ENCODE measurements around the gene SLC24A3.

SLC24A3 gene

GRCh38 chr20:19251958-19252357, 39.5 kb downstream of the SLC24A3 start:
- no peaks in the 10 kb centered on the region for H3K36me3 ChIP-seq (ENCODE audit: insufficient read depth, low read length)
- H3K4me3 ChIP-seq (ENCODE audit: low read length): no peak overlapping the region
- H3K4me1 ChIP-seq (ENCODE audit: insufficient read depth, low read length): no peaks in the 10 kb centered on the region
- no peaks in the 10 kb centered on the region for H3K9me3 ChIP-seq (ENCODE audit: low read length)
- H2AFZ ChIP-seq (ENCODE audit: low read depth, low read length): no peak overlapping the region
- H3K27me3 ChIP-seq (ENCODE audit: insufficient read depth, low read length): no peaks in the 10 kb centered on the region

- no peaks in the 10 kb centered on the region for H3K36me3 ChIP-seq (ENCODE audit: insufficient read depth, low read length)
- no peak overlapping the region for H2AFZ ChIP-seq (ENCODE audit: low read depth, low read length)
- no peaks in the 10 kb centered on the region for H3K4me1 ChIP-seq (ENCODE audit: insufficient read depth, low read length)
- H3K27me3 ChIP-seq (ENCODE audit: insufficient read depth, low read length): no peaks in the 10 kb centered on the region
- H3K4me3 ChIP-seq (ENCODE audit: low read length): no peak overlapping the region
- no peaks in the 10 kb centered on the region for H3K9me3 ChIP-seq (ENCODE audit: low read length)
These were observed 40.1 kb downstream of the SLC24A3 start for GRCh38 chr20:19252451-19253120.

- Histone ChIP-seq H3K9me3 (ENCODE audit: low read length) (no peaks in the 10 kb centered on the region), H3K36me3 (ENCODE audit: insufficient read depth, low read length) (no peaks in the 10 kb centered on the region)
These were observed 40.9 kb downstream of the SLC24A3 start for GRCh38 chr20:19253316-19253715.

DNA sequence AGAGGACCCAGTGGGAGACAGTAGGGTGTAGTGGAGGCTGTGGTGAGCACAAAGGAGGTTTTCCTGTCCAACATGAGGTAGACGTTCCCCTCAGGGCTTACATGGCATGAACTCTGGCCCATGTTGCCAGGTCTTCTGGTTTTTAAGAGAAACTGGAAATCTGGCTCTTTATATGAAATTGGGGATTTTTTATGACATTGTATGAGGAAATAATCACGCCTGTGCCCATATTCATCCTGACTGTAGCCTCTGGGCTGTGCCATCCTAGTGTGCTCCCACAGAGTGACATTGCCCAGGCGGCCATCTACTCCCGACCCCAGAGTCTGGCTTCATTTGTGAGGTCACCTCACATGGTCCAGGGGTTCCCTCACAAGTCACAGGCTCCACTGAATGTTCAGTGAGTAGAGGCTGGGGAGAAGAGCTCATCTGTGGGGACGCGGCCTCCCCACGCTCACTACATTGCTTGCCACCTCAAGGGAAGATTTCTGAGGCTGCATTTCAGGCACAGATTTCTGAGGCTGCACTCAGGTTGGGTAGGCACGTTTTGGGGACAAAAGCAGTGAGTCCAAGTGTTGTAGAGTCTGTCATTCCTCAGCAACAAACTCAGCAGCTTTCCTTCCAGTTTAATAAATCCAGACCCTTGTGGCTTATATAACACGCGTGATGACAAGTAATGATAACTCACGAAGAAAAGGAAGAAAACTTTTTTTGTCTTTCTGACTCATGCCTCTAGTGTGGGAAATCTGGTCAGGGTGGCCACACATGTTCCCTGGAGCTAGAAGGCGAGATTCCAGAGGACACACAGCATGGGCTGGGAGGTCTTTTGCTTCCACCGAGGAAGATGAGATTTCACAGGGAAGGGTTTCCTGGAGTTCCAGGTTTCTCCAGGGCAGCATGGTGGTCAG, 41.7 kb downstream of the SLC24A3 start:
- no peaks in the 10 kb centered on the region for H3K36me3 ChIP-seq (ENCODE audit: insufficient read depth, low read length)
- H2AFZ ChIP-seq (ENCODE audit: low read depth, low read length): no peak overlapping the region
- no peak overlapping the region for H3K4me3 ChIP-seq (ENCODE audit: low read length)
- no peaks in the 10 kb centered on the region for H3K4me1 ChIP-seq (ENCODE audit: insufficient read depth, low read length)
- no peaks in the 10 kb centered on the region for H3K27me3 ChIP-seq (ENCODE audit: insufficient read depth, low read length)
- no peaks in the 10 kb centered on the region for H3K9me3 ChIP-seq (ENCODE audit: low read length)

More at GRCh38 chr20:19253316-19253715, 40.9 kb downstream of the SLC24A3 start:
- H3K27me3 ChIP-seq (ENCODE audit: insufficient read depth, low read length): no peaks in the 10 kb centered on the region
- H3K4me1 ChIP-seq (ENCODE audit: insufficient read depth, low read length): no peaks in the 10 kb centered on the region
- H2AFZ ChIP-seq (ENCODE audit: low read depth, low read length): no peak overlapping the region
- H3K4me3 ChIP-seq (ENCODE audit: low read length): no peak overlapping the region

GRCh38 chr20:19254956-19255355, 42.5 kb downstream of the SLC24A3 start:
- no peak overlapping the region for H2AFZ ChIP-seq (ENCODE audit: low read depth, low read length)
- H3K4me3 ChIP-seq (ENCODE audit: low read length): no peak overlapping the region
- H3K27me3 ChIP-seq (ENCODE audit: insufficient read depth, low read length): no peaks in the 10 kb centered on the region
- no peaks in the 10 kb centered on the region for H3K9me3 ChIP-seq (ENCODE audit: low read length)
- no peaks in the 10 kb centered on the region for H3K4me1 ChIP-seq (ENCODE audit: insufficient read depth, low read length)
- no peaks in the 10 kb centered on the region for H3K36me3 ChIP-seq (ENCODE audit: insufficient read depth, low read length)

DNA sequence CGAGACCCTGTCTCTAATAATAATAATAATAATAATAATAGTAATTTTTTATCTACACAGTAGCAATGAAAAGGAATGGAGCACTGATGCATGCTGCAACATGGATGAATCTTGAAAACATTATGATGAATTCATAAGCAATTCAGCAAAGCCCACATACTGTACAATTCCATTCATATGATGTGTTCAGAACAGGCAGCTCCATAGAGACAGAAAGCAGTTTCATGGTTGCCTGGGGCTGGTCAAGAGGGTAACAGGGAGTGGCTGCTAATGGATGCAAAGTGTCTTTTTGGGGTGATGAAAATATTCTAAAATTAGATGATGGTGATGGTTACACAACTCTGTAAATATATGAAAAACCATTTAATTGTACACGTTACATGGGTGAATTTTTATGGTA, 43.6 kb downstream of the SLC24A3 start:
- Histone ChIP-seq H3K36me3 (ENCODE audit: insufficient read depth, low read length) (no peaks in the 10 kb centered on the region), H3K9me3 (ENCODE audit: low read length) (no peaks in the 10 kb centered on the region), H2AFZ (ENCODE audit: low read depth, low read length) (no peak overlapping the region), H3K27me3 (ENCODE audit: insufficient read depth, low read length) (no peaks in the 10 kb centered on the region), H3K4me3 (ENCODE audit: low read length) (no peak overlapping the region), H3K4me1 (ENCODE audit: insufficient read depth, low read length) (no peaks in the 10 kb centered on the region)

DNA sequence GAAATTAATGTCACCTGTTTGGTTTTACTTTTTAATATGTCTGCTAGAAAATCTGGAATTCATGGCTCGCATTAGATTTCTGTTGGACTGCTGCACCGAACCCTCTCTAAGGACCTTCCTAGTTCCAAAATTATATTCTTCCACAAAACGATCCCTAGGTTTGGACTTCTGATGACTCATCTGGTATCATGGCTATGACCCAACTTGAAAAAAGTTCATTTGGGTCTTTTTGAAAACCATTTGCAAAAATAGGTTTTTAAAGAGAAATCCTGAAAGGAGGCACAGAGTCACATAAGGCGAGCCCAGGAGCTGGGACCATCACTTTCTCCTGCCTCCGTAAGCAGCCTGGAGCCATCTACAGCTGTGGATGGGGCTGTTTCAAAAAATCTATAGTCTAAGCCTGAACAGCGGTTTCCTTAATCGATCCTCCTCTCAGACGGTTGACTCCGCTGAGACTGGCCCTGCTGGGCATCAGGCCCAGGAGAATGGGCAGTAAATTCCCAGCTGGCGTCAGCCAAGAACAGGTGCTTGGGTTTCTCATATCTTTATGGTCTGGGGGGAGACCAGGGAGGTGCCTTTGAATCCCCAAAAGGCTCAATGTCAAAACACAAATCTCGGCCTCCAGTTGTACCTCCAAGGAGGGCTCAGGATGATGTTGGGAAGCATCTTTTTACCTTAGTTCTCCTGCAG, 44.6 kb downstream of the SLC24A3 start:
- Histone ChIP-seq H3K4me3 (ENCODE audit: low read length) (no peak overlapping the region), H3K4me1 (ENCODE audit: insufficient read depth, low read length) (no peaks in the 10 kb centered on the region), H2AFZ (ENCODE audit: low read depth, low read length) (no peak overlapping the region), H3K36me3 (ENCODE audit: insufficient read depth, low read length) (no peaks in the 10 kb centered on the region), H3K9me3 (ENCODE audit: low read length) (no peaks in the 10 kb centered on the region), H3K27me3 (ENCODE audit: insufficient read depth, low read length) (no peaks in the 10 kb centered on the region)

DNA sequence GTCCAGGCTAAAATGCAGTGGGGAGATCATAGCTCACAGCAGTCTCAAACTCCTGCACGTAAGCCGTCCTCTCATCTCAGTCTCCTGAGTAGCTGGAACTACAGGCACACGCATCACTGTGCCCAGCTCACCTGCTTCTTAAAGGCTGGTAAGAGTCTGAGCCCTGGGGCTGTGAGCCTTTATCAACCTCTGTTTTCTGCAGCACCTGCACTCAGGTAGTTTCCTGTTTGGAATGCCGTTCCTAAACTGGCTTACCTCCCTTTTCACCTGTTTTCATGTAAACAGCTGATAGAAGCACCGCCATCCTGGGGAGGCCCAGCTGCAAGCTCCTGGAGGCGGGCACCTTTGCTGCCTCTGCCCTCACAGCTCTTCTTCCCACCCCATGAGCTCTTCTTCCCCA, 45.4 kb downstream of the SLC24A3 start:
- no peaks in the 10 kb centered on the region for H3K4me1 ChIP-seq (ENCODE audit: insufficient read depth, low read length)
- no peak overlapping the region for H2AFZ ChIP-seq (ENCODE audit: low read depth, low read length)
- H3K27me3 ChIP-seq (ENCODE audit: insufficient read depth, low read length): no peaks in the 10 kb centered on the region

GRCh38 chr20:19259141-19259591, 46.7 kb downstream of the SLC24A3 start:
- Histone ChIP-seq H3K4me1 (ENCODE audit: insufficient read depth, low read length) (no peaks in the 10 kb centered on the region), H3K36me3 (ENCODE audit: insufficient read depth, low read length) (no peaks in the 10 kb centered on the region), H3K4me3 (ENCODE audit: low read length) (no peak overlapping the region)

More for the DNA sequence above, 45.4 kb downstream of the SLC24A3 start:
- Histone ChIP-seq H3K36me3 (ENCODE audit: insufficient read depth, low read length) (no peaks in the 10 kb centered on the region), H3K9me3 (ENCODE audit: low read length) (no peaks in the 10 kb centered on the region), H3K4me3 (ENCODE audit: low read length) (no peak overlapping the region)

DNA sequence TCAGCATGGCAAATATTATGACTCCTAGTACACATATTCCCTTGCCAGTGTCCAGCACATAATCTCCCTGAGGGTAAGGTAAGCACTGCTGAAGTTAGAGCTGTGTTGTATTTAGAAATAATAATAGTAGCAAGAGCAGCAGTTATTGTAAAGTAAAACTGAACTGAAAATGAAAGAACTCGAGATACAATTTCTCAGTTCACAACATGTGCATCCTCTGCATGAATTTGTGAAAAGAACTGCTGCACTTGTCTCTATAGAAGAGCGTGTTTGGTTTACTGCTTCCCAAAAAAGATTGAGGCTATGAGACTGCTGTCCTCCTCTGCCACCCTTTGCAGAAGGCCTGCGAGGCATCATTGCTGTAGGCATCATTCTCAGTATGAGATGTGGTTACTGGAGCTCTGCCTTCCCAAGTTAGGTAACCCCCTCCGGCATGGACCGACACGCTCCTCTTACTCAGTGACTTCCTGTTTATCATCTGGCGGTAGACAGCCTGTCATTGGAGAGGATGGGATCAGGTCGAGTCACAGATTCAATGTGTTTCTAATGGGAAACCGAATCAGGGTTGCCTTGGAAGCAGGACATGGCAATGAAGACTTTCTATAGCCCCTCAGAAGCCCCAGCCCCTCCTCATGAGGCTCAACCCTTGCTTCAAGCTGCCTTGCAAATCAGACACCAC, 48.1 kb downstream of the SLC24A3 start:
- Histone ChIP-seq H3K27me3 (ENCODE audit: insufficient read depth, low read length) (no peaks in the 10 kb centered on the region), H3K4me3 (ENCODE audit: low read length) (no peak overlapping the region), H2AFZ (ENCODE audit: low read depth, low read length) (no peak overlapping the region), H3K9me3 (ENCODE audit: low read length) (no peaks in the 10 kb centered on the region), H3K4me1 (ENCODE audit: insufficient read depth, low read length) (no peaks in the 10 kb centered on the region), H3K36me3 (ENCODE audit: insufficient read depth, low read length) (no peaks in the 10 kb centered on the region)

More at GRCh38 chr20:19259141-19259591, 46.7 kb downstream of the SLC24A3 start:
- Histone ChIP-seq H2AFZ (ENCODE audit: low read depth, low read length) (no peak overlapping the region), H3K9me3 (ENCODE audit: low read length) (no peaks in the 10 kb centered on the region), H3K27me3 (ENCODE audit: insufficient read depth, low read length) (no peaks in the 10 kb centered on the region)

GRCh38 chr20:19264191-19264590, 51.7 kb downstream of the SLC24A3 start:
- no peaks in the 10 kb centered on the region for H3K4me1 ChIP-seq (ENCODE audit: insufficient read depth, low read length)

DNA sequence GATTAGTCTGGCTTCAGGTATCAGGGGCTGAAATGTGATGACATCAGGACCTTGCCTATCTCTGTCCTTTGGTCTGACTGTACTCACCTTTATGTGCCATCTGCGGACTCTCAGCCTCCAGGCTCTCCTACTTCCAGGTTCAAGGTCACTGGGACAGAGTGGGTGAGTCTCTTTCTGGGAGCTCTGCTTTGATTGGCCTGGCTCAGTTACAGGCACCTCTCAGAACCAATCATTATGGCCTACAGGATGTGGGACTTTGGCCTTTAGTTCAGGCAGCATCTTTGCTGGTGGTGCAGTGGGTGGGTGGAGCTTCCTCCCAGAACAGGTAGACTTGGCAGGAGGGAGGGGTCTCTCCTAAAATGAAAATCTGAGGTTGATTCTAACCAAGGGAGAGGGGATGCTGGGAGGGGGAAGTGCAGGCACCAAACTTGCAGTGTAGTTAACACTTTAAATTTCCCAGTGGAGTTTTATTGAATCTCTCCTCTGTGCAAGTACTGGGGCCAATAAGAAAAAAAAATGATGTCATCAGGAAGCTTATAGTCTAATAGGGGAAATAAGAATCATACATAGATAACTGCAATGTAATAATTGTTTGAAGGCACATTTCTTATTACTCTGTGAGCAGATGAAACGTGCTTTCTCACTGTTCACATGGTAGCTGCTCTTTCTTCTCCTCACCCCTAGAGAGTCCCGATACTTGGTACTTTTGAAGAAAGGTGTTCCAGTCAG, 53.4 kb downstream of the SLC24A3 start:
- Histone ChIP-seq H3K27me3 (ENCODE audit: insufficient read depth, low read length) (no peaks in the 10 kb centered on the region), H3K4me1 (ENCODE audit: insufficient read depth, low read length) (no peaks in the 10 kb centered on the region), H3K9me3 (ENCODE audit: low read length) (no peaks in the 10 kb centered on the region), H3K4me3 (ENCODE audit: low read length) (no peak overlapping the region), H3K36me3 (ENCODE audit: insufficient read depth, low read length) (no peaks in the 10 kb centered on the region), H2AFZ (ENCODE audit: low read depth, low read length) (no peak overlapping the region)

More at GRCh38 chr20:19264191-19264590, 51.7 kb downstream of the SLC24A3 start:
- Histone ChIP-seq H3K36me3 (ENCODE audit: insufficient read depth, low read length) (no peaks in the 10 kb centered on the region), H2AFZ (ENCODE audit: low read depth, low read length) (no peak overlapping the region), H3K9me3 (ENCODE audit: low read length) (no peaks in the 10 kb centered on the region), H3K4me3 (ENCODE audit: low read length) (no peak overlapping the region), H3K27me3 (ENCODE audit: insufficient read depth, low read length) (no peaks in the 10 kb centered on the region)
